H9 (cell line): ENCODE results near the gene MYT1. TPM values are rescaled to one million over a fixed set of nuclear protein-coding genes. Genes with fewer than 3 reads are reported as not detected.

Experiments used
- DNase-seq: peaks from one replicate; pipeline ENCODE4 v3.0.0-alpha.2; 2017
- H2AFZ ChIP-seq: one replicate; pipeline ENCODE4 v1.6.1; 2013; ENCODE audit warnings: mild to moderate bottlenecking, low read length, control low read depth, moderate library complexity
- H2AK5ac ChIP-seq: 2 replicates; pipeline ENCODE4 v1.6.1; 2013; ENCODE audit warnings: low read length, control low read depth, mixed read lengths; ENCODE audit not compliant: insufficient read length
- H2BK120ac ChIP-seq: one replicate; pipeline ENCODE4 v1.6.1; 2013; ENCODE audit warnings: low read depth, mild to moderate bottlenecking, low read length, control low read depth, inconsistent platforms; ENCODE audit not compliant: poor library complexity, severe bottlenecking
- H2BK12ac ChIP-seq: 2 replicates; pipeline ENCODE4 v1.6.1; 2013; ENCODE audit warnings: low read length, control low read depth, mixed read lengths, low read depth; ENCODE audit not compliant: insufficient read length
- H2BK15ac ChIP-seq: 2 replicates; pipeline ENCODE4 v1.6.1; 2013; ENCODE audit warnings: low read depth, low read length, control low read depth
- H2BK20ac ChIP-seq: one replicate; pipeline ENCODE4 v1.6.1; 2013; ENCODE audit warnings: low read depth, mild to moderate bottlenecking, low read length, control low read depth, inconsistent platforms; ENCODE audit not compliant: poor library complexity, severe bottlenecking
- H2BK5ac ChIP-seq: 2 replicates; pipeline ENCODE4 v1.6.1; 2013; ENCODE audit warnings: low read length, control low read depth, mixed read lengths; ENCODE audit not compliant: insufficient read length
- H3K14ac ChIP-seq: 2 replicates; pipeline ENCODE4 v1.6.1; 2013; ENCODE audit warnings: low read length, control low read depth; ENCODE audit not compliant: insufficient read depth
- H3K18ac ChIP-seq: 2 replicates; pipeline ENCODE4 v1.6.1; 2013; ENCODE audit warnings: low read depth, mild to moderate bottlenecking, mixed read lengths, low read length, control low read depth; ENCODE audit not compliant: insufficient read length
- H3K23ac ChIP-seq: 2 replicates; pipeline ENCODE4 v1.6.1; 2013; ENCODE audit warnings: low read length, control low read depth, mixed read lengths, low read depth; ENCODE audit not compliant: insufficient read length
- H3K23me2 ChIP-seq: 2 replicates; pipeline ENCODE4 v1.6.1; 2013; ENCODE audit warnings: low read depth, mild to moderate bottlenecking, mixed read lengths, low read length, control low read depth; ENCODE audit not compliant: insufficient read length, poor library complexity, severe bottlenecking
- H3K27ac ChIP-seq: 2 replicates; pipeline ENCODE4 v1.5.1; 2013; ENCODE audit warnings: low read length, control low read depth, mixed read lengths, low read depth; ENCODE audit not compliant: insufficient read length
- H3K27me3 ChIP-seq: 2 replicates; pipeline ENCODE4 v1.6.1; 2013; ENCODE audit warnings: low read length, control low read depth, inconsistent platforms; ENCODE audit not compliant: insufficient read depth
- H3K4ac ChIP-seq: 2 replicates; pipeline ENCODE4 v1.6.1; 2013; ENCODE audit warnings: low read depth, mild to moderate bottlenecking, control low read depth, inconsistent platforms, low read length, moderate library complexity
- H3K4me1 ChIP-seq: 2 replicates; pipeline ENCODE4 v1.6.1; 2013; ENCODE audit warnings: low read length, control low read depth, inconsistent platforms; ENCODE audit not compliant: insufficient read depth
- H3K4me2 ChIP-seq: 2 replicates; pipeline ENCODE4 v1.6.1; 2013; ENCODE audit warnings: low read length, control low read depth, mixed read lengths; ENCODE audit not compliant: insufficient read length, insufficient read depth
- H3K56ac ChIP-seq: 2 replicates; pipeline ENCODE4 v1.6.1; 2013; ENCODE audit warnings: low read depth, mild to moderate bottlenecking, mixed read lengths, low read length, control low read depth; ENCODE audit not compliant: insufficient read length
- H3K79me1 ChIP-seq: 2 replicates; pipeline ENCODE4 v1.6.1; 2013; ENCODE audit warnings: low read depth, mild to moderate bottlenecking, moderate library complexity, low read length, control low read depth, inconsistent platforms; ENCODE audit not compliant: insufficient read depth, poor library complexity, severe bottlenecking
- H3K79me2 ChIP-seq: 2 replicates; pipeline ENCODE4 v1.6.1; 2013; ENCODE audit warnings: low read length, control low read depth, inconsistent platforms; ENCODE audit not compliant: insufficient read depth
- H3K9ac ChIP-seq: 2 replicates; pipeline ENCODE4 v1.6.1; 2013; ENCODE audit warnings: low read length, control low read depth, mixed read lengths; ENCODE audit not compliant: insufficient read length; ENCODE audit errors: extremely low read depth
- H3K9me3 ChIP-seq: one replicate; pipeline ENCODE4 v1.6.1; 2013; ENCODE audit warnings: low read depth, low read length, inconsistent platforms; ENCODE audit not compliant: control insufficient read depth
- H3T11ph ChIP-seq: one replicate; pipeline ENCODE4 v1.6.1; 2013; ENCODE audit warnings: mild to moderate bottlenecking, low read length, control low read depth, inconsistent platforms
- H4K20me1 ChIP-seq: one replicate; pipeline ENCODE4 v1.6.1; 2013; ENCODE audit not compliant: control insufficient read depth, insufficient read length, insufficient read depth
- H4K5ac ChIP-seq: 2 replicates; pipeline ENCODE4 v1.6.1; 2013; ENCODE audit warnings: low read depth, mild to moderate bottlenecking, mixed read lengths, low read length, control low read depth; ENCODE audit not compliant: insufficient read length
- H4K8ac ChIP-seq: replicated peaks from 2 replicates; pipeline ENCODE4 v1.6.1; 2013; ENCODE audit warnings: low read length, control low read depth, mixed read lengths, low read depth; ENCODE audit not compliant: insufficient read length
- H4K91ac ChIP-seq: 2 replicates; pipeline ENCODE4 v1.6.1; 2013; ENCODE audit warnings: low read depth, mild to moderate bottlenecking, moderate library complexity, mixed read lengths, low read length, control low read depth; ENCODE audit not compliant: insufficient read length
- H3K27ac Mint-ChIP-seq, 3 experiments: 2 replicates in 2 of 3; 3 replicates in 1 of 3; pipeline ENCODE4 v1.8.0; 2020 to 2021; ENCODE audit warnings: mixed read lengths in 3 of 3, mild to moderate bottlenecking in 1 of 3, moderate library complexity in 1 of 3
- H3K27me3 Mint-ChIP-seq: 2 replicates; pipeline ENCODE4 v1.8.0; 2021; ENCODE audit warnings: low read depth, mild to moderate bottlenecking, moderate library complexity, mixed read lengths
- H3K36me3 Mint-ChIP-seq, 3 experiments: 2 replicates in 2 of 3; 3 replicates in 1 of 3; pipeline ENCODE4 v1.8.0; 2020 to 2021; ENCODE audit warnings: low read depth in 3 of 3, mixed read lengths in 3 of 3; ENCODE audit not compliant: insufficient read depth in 1 of 3
- H3K4me1 Mint-ChIP-seq, 2 experiments: 2 replicates each; pipeline ENCODE4 v1.8.0; 2020; ENCODE audit warnings: mixed read lengths in 2 of 2
- H3K4me3 Mint-ChIP-seq, 2 experiments: 2 replicates in 1 of 2; 3 replicates in 1 of 2; pipeline ENCODE4 v1.8.0; 2020 to 2021; ENCODE audit warnings: mild to moderate bottlenecking in 2 of 2, mixed read lengths in 2 of 2, moderate library complexity in 1 of 2
- H3K9me3 Mint-ChIP-seq, 2 experiments: 2 replicates in 1 of 2; 3 replicates in 1 of 2; pipeline ENCODE4 v1.8.0; 2020; ENCODE audit warnings: mild to moderate bottlenecking in 2 of 2, mixed read lengths in 2 of 2, moderate library complexity in 1 of 2
- WGBS: extraction: QIAGEN DNeasy Blood & Tissue Kit; methylation state at CpG from one replicate; pipeline ENCODE4 v1.1.7; 2013; ENCODE audit warnings: missing lambda C conversion rate, low lambda C conversion rate, mixed read lengths; ENCODE audit not compliant: insufficient read length; ENCODE audit errors: extremely low coverage; 5-methylcytosine and 5-hydroxymethylcytosine counted together
- total RNA-seq: library from RNA; stranded (reverse); gene quantifications from 2 replicates; pipeline ENCODE4 v1.2.1, GENCODE V29; 2021
- TF ChIP-seq, protein P1 (sequence below): fragments of 200-600 bp; sonication (generic); conservative IDR thresholded peaks from 3 replicates; pipeline ENCODE4 v1.8.0; 2021; ENCODE audit warnings: antibody characterized with exemption, mild to moderate bottlenecking

The MYT1 gene
- total RNA-seq, 1 experiment from 2014 or later, result 0.79 TPM

DNA sequence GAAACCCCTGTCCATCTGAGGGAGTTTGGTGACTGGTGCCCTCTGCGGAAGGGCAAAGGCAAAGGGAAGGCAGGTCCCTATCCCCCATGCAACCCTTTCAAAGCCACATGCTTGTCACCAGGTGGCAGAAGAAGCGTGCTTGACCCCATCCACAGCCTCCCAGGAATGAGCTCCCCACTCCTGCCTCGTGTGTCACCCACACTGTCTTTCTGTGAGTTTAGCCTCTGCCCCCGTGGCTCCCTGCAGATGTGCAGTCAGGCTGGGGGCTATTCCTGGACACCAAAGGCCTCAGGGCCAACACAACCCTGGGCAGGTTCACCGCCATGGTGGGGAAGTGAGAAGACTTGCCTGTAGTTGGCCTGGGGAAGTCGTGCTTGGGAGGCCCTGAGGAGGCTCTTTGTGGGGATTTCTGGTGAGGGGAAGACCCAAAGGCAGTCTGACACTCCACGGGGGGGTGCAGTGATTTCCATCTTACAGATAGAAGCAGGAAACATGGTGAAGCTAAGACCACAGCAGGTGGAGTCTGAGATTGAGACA lies 74.7 kb downstream of the MYT1 start:
- Histone ChIP-seq H2AFZ (no peak overlapping the region), H3K56ac (no peak overlapping the region), H3K9me3 (no peaks in the 10 kb centered on the region), H3K4me2 (no peak overlapping the region), H2BK120ac (no peak overlapping the region), H3T11ph (no peak overlapping the region), H3K9ac (no peak overlapping the region), H3K18ac (no peak overlapping the region), H3K79me1 (no peaks in the 10 kb centered on the region), H3K14ac (no peak overlapping the region), H3K23me2 (no peaks in the 10 kb centered on the region), H4K5ac (no peak overlapping the region), H4K20me1 (no peaks in the 10 kb centered on the region), H3K23ac (no peak overlapping the region), H3K79me2 (no peaks in the 10 kb centered on the region), H2AK5ac (no peak overlapping the region), H3K4ac (no peak overlapping the region), H4K8ac (no peak overlapping the region), H4K91ac (no peak overlapping the region), H3K4me1 (no peaks in the 10 kb centered on the region), H2BK5ac (no peak overlapping the region), H2BK20ac (no peak overlapping the region), H2BK12ac (no peak overlapping the region), H2BK15ac (no peak overlapping the region), H3K27me3 (no peaks in the 10 kb centered on the region), H3K27ac (no peak overlapping the region)
- Mint-ChIP-seq H3K4me1 (peaks cover 0 to 4% of the 10 kb centered on the region in 2 experiments; a peak in 1 of 4 replicates), H3K9me3 (peaks cover 27 to 34% of the 10 kb centered on the region in 2 experiments), H3K36me3 (peaks cover 6 to 29% (median 11%) of the 10 kb centered on the region in 3 experiments; a peak in 5 of 7 replicates), H3K4me3 (no peak overlapping the region), H3K27ac (no peak overlapping the region), H3K27me3 (peaks cover 14% of the 10 kb centered on the region)
- TF ChIP-seq, protein P1, sequence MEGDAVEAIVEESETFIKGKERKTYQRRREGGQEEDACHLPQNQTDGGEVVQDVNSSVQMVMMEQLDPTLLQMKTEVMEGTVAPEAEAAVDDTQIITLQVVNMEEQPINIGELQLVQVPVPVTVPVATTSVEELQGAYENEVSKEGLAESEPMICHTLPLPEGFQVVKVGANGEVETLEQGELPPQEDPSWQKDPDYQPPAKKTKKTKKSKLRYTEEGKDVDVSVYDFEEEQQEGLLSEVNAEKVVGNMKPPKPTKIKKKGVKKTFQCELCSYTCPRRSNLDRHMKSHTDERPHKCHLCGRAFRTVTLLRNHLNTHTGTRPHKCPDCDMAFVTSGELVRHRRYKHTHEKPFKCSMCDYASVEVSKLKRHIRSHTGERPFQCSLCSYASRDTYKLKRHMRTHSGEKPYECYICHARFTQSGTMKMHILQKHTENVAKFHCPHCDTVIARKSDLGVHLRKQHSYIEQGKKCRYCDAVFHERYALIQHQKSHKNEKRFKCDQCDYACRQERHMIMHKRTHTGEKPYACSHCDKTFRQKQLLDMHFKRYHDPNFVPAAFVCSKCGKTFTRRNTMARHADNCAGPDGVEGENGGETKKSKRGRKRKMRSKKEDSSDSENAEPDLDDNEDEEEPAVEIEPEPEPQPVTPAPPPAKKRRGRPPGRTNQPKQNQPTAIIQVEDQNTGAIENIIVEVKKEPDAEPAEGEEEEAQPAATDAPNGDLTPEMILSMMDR, result no peak
- no CpG with 5 or more reads among the region's 7 CpGs for WGBS
- no peak for DNase-seq
